ENCODE results near the gene ARFIP2.
A peak's percentile ranks its signal among the peaks of the same experiment; 100 is the strongest.

Gene ARFIP2

GRCh38 chr11:6452219-6452618, 28.9 kb downstream of the ARFIP2 start:
- no peak for TF ChIP-seq CTCF (IDR thresholded peaks at IDR 0.05; ENCODE audit: insufficient read depth, low read length, poor library complexity, severe bottlenecking)
- no peaks in the 10 kb centered on the region; the same call in 1 of the 2 replicates for H3K36me3 ChIP-seq (ENCODE audit: control insufficient read depth, insufficient read depth, low read length)
- DNase-seq (ENCODE audit: extremely low read depth, insufficient read length) = no peak
- no peak overlapping the region for H3K4me3 ChIP-seq (replicated peaks; ENCODE audit: low read depth, low read length)
- H3K27me3 ChIP-seq (replicated peaks; ENCODE audit: control insufficient read depth, insufficient read depth, low read length) = no peaks in the 10 kb centered on the region

GRCh38 chr11:6448574-6448973, 32.6 kb downstream of the ARFIP2 start:
- DNase-seq (ENCODE audit: extremely low read depth, insufficient read length) = no peak
- Histone ChIP-seq H3K27me3 (replicated peaks; ENCODE audit: control insufficient read depth, insufficient read depth, low read length) (no peaks in the 10 kb centered on the region), H3K4me3 (replicated peaks; ENCODE audit: low read depth, low read length) (no peak overlapping the region), H3K36me3 (ENCODE audit: control insufficient read depth, insufficient read depth, low read length) (no peaks in the 10 kb centered on the region; the same call in 1 of the 2 replicates)
- TF ChIP-seq CTCF (IDR thresholded peaks at IDR 0.05; ENCODE audit: insufficient read depth, low read length, poor library complexity, severe bottlenecking) = no peak

- H3K27me3 ChIP-seq (replicated peaks; ENCODE audit: control insufficient read depth, insufficient read depth, low read length) = no peaks in the 10 kb centered on the region
- no peak for DNase-seq (ENCODE audit: extremely low read depth, insufficient read length)
- peak; percentile 94 for TF ChIP-seq CTCF (IDR thresholded peaks at IDR 0.05; ENCODE audit: insufficient read depth, low read length, poor library complexity, severe bottlenecking)
- no peaks in the 10 kb centered on the region for H3K36me3 ChIP-seq (ENCODE audit: control insufficient read depth, insufficient read depth, low read length)
- H3K4me3 ChIP-seq (replicated peaks; ENCODE audit: low read depth, low read length) = no peak overlapping the region
Observed at GRCh38 chr11:6443269-6444003, 37.7 kb downstream of the ARFIP2 start.

- DNase-seq (ENCODE audit: extremely low read depth, insufficient read length) = no peak
Observed at GRCh38 chr11:6442441-6442840, 38.7 kb downstream of the ARFIP2 start.

GRCh38 chr11:6440906-6441358, 40.2 kb downstream of the ARFIP2 start, which contains the start of gene HPX:
Gene HPX, minus strand, starts transcription at chr11:6440987. Its CDS starts 24 bp downstream, at chr11:6440963.
- TF ChIP-seq CTCF (IDR thresholded peaks at IDR 0.05; ENCODE audit: insufficient read depth, low read length, poor library complexity, severe bottlenecking) = no peak

More at GRCh38 chr11:6442441-6442840, 38.7 kb downstream of the ARFIP2 start:
- no peak overlapping the region for H3K4me3 ChIP-seq (replicated peaks; ENCODE audit: low read depth, low read length)
- TF ChIP-seq CTCF (IDR thresholded peaks at IDR 0.05; ENCODE audit: insufficient read depth, low read length, poor library complexity, severe bottlenecking) = no peak
- no peaks in the 10 kb centered on the region for H3K36me3 ChIP-seq (ENCODE audit: control insufficient read depth, insufficient read depth, low read length)
- H3K27me3 ChIP-seq (replicated peaks; ENCODE audit: control insufficient read depth, insufficient read depth, low read length) = no peaks in the 10 kb centered on the region

More at GRCh38 chr11:6440906-6441358, 40.2 kb downstream of the ARFIP2 start, which contains the start of gene HPX:
- Histone ChIP-seq H3K36me3 (ENCODE audit: control insufficient read depth, insufficient read depth, low read length) (no peaks in the 10 kb centered on the region), H3K4me3 (replicated peaks; ENCODE audit: low read depth, low read length) (no peak within 1 kb of the TSS), H3K27me3 (replicated peaks; ENCODE audit: control insufficient read depth, insufficient read depth, low read length) (no peaks in the 10 kb centered on the region)
- no peak for DNase-seq (ENCODE audit: extremely low read depth, insufficient read length)
